ENCODE results near the gene PFDN4.

- TF ChIP-seq EZH2 (IDR thresholded peaks at IDR 0.05; ENCODE audit: borderline replicate concordance, insufficient read depth, low read depth, low read length, poor library complexity, severe bottlenecking): no peak
- TF ChIP-seq CTCF (IDR thresholded peaks at IDR 0.05): no peak
Measured at GRCh38 chr20:54229566-54230160, 21.8 kb downstream of the PFDN4 start.
